GM19455 (cell line): Measurements from ENCODE around the gene SLAIN1.

Source experiments
- ATAC-seq: cut with Tn5 transposase; IDR thresholded peaks from one replicate; pipeline ENCODE4 v1.9.1; 2021; ENCODE audit not compliant: unreplicated experiment

Gene SLAIN1

GRCh38 chr13:77751513-77752456 is 54.3 kb downstream of the SLAIN1 start:
- peak; percentile 88 for ATAC-seq

- no peak for ATAC-seq
Observed at GRCh38 chr13:77752512-77753069, 55.1 kb downstream of the SLAIN1 start.

DNA sequence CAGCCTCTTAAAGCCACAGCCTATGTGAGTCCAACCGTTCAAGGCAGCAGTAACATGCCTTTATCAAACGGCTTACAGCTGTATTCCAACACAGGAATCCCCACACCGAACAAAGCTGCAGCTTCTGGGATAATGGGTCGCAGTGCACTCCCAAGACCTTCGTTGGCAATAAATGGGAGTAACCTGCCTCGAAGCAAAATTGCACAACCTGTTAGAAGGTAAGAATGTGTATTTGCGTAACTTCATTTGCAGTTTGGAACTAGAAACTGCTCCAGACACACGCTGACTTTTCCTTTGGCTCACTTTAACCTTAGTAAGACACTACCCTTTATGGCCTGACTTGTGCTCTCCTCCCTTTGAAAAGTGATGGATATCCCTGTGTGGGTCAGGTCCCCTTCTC is 63.4 kb downstream of the SLAIN1 start:
- no peak for ATAC-seq

- no peak for ATAC-seq
Observed at GRCh38 chr13:77767413-77767812, 69.9 kb downstream of the SLAIN1 start.

DNA sequence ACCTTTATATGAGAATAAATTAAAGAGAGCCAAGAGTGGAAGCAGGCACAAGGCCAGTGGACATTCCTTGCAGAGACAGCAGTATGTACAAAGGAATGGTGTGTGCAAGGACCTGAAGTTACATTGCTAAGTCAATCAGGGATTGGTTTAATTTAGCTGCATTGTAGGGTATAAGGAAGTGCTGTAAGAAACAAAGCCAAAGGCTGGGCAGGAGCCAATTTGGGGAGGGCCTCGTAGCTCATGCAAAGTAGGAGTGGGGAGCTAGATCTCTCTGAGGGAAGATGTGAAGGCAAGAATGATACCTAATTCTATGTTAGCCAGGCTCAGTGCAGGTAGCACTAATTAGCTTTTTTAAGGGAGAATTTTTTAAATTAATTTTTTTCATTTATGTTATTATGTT is 76.7 kb downstream of the SLAIN1 start:
- no peak for ATAC-seq

GRCh38 chr13:77776704-77777103 is 79.2 kb downstream of the SLAIN1 start:
- no peak for ATAC-seq

DNA sequence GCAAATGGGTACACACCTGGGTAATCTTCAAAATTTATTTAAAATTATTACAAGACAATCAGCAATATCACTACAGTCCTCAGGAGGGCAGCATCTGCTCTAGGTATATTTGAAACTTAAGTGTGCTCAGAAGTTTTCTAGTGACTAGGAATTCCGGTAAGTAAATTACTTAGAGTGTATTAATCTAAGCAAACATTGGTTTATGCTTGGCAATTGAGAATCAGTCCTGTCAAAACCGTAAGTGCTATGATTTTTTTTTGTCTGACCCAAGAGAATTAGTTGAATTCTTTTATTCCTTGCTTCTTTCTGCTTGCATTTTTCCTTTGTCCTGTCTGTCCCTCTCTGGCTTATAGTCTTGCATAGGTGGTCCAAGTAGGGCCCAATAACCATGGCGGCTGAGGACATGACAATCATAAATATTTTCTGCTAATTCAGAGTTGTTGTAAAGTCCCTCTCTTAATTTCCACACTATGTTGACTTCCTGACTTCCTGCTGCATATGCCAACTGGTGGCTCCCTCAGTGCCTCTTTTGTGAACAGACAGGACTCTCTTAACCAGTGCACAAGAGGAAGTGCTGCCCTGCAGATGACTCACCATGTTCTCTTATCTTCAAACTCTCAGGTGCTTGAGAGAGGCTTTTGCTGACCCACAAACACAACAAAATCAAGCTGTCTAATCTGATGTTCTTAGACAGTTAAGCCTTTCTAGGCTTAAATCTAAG is 82.2 kb downstream of the SLAIN1 start:
- peak; percentile 69 for ATAC-seq

DNA sequence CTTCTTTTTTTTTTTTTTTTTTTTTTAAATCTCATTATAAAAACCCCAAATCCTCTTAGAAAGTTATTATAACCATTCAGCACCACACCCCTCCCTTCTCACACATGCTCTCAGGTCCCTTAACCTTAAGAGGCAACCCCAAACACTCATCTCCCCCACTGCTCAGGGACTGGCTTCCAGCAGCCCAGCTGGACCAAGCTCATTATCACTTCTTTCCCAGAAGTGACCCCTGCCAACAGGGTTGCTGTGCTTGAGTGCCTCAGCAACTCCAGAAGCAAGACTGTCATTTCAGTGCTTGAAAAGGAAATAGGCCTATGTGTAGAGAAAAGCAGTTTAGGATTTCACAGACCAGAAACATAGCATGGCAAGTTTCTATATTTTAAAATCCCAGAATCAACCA is 84.3 kb downstream of the SLAIN1 start:
- no peak for ATAC-seq

DNA sequence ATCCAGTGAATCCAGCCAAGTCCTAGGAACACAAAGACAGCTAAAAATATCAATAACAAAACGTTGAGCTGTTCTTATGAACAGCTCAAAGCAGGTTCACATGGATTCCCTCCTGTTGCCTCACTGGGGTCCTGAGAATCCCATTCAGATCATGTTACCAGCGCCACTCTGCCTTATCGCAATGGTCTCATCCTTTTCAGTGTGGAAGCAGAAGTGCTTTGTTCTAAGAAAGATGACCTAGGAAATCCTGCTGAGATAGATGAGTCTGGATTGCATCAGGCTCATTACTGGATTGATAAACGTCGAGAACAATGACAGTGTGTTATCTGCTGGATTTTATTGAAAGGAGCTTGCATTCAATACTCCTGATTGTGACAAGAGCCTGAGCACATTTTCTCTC is 87.0 kb downstream of the SLAIN1 start:
- ATAC-seq, result no peak

DNA sequence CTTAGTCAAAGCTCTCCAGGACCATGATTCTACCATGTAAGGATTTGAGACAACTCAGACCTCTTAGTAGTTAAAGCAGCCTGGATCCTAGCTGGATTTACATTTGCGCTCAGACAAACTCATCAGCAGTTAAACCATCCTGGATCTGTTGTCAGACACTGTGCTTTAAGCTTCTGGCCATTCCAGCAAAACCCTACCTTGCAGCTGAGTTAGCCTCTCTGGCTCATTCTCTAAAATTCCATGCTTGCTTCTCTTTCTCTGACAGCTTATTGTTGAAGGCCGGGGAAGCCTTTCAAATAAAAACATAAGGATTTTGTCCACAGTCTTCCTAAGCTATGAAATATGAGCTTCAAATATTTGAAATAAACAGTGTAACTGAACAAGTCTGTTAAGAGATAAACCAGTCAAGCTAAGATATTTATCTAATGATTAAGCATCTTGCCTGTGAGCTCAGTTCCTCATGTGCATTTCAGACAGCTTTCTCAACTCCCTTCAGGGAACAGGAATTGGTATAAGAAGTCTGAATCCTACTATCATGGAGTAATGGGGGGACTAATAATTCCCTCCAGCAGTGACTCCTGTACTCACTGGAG is 89.3 kb downstream of the SLAIN1 start:
- no peak for ATAC-seq

DNA sequence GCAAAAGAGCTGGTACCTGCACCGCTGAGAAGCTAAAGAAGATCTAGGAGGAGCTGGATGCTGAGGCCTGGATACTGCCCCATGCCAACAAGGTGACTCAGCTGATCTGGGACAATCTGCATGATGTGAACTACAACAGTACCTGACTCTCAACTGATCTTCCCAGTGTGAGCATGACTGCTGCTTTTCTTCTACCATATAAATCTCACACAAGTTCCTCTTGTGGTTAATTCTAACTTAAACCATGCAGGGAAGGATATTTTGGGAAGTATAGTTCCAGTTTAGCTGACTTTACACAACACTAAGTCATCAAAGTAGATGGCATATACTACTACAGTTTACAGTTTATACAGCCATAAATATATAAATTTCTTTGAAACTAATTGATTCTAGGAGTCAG is 91.9 kb downstream of the SLAIN1 start:
- no peak for ATAC-seq

GRCh38 chr13:77800219-77800618 is 102.7 kb downstream of the SLAIN1 start:
- no peak for ATAC-seq

DNA sequence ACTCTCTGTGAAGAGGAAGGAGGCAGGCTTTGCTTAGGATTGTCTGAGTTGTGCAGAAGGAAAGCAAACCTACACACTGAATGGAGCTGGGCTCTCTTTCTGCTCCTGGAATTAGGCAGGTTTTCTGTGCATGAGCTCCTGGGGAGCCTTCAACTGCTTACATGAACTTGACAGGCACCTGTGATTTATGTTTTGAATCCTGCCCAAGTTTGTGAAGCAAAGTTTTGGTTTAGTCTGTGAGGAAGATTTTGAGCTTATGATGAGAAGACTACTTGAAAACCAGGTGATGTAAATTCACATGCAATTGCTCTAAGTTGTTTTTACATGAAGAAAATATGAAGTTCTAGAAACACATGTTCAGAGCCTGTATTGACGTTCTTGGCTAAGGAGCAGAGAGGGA is 109.0 kb downstream of the SLAIN1 start:
- ATAC-seq, result no peak

DNA sequence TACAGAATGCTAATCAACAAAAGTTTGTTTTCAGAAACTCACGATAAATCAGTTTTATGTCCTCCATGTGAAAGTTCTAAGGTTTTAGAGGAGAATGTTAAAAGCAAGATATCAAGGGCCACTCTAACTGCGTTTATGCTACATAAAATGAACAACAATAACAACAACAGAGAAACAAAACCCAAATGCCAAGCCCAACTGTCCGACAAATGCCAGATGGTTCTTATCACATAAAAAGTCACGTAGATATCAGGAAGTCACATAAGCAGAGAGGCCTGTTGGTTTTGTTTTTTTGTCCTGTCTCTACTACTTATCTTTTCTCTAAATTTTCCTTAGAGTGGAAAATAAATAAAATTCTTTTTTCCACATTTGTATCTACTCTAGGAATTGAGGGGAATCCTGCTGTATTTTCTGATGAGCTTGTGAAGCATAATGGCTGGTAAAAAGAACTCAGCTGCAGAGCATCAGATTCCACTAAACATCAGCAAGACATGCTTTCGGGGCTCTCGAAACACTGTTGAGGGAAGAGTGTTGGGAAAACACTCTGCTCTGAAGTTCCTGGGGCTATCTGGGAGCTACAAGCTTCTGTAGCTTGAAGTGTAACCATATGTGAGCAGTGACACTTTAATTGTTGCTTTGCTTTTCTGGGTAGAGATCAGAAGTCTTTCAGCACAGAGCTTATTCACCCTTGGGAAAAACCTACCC is 110.1 kb downstream of the SLAIN1 start:
- no peak for ATAC-seq

DNA sequence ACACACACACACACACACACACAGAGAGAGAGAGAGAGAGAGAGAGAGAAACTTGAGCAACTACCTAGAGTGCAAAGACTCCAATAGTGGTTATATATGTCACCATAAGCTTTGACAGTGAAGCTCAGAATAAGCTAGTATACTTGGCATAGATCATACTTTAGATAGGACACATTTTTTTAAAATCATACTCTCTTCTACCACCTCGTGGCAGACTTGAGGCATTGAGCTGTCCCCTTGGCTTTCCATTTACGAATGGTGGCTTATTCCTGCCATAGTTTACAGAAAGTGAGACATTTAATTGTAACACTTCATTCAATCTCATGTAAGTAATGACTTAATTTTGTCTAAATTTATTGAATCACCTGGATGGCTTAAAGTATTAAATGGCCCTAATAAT is 112.9 kb downstream of the SLAIN1 start:
- no peak for ATAC-seq

DNA sequence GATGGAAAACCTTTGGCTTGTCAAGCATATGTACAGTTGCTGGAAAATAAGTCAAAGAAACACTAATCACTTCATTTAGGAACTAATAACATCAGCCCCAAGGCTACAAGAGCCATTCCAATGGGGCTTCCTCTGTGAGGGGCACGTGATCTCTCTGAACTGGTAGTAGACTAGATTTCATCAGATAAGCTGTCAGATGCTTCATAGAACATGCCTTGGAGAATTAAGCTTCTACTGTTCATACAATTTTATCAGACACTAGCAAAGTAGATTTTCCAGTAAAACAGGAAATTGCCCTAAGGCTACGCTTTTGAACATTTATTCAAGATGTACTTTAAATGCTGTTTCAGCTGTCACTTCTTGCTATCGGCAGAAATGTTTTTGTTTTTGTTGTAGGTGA is 113.4 kb downstream of the SLAIN1 start:
- ATAC-seq, result no peak

- no peak for ATAC-seq
Observed at GRCh38 chr13:77811381-77811780, 113.9 kb downstream of the SLAIN1 start.

DNA sequence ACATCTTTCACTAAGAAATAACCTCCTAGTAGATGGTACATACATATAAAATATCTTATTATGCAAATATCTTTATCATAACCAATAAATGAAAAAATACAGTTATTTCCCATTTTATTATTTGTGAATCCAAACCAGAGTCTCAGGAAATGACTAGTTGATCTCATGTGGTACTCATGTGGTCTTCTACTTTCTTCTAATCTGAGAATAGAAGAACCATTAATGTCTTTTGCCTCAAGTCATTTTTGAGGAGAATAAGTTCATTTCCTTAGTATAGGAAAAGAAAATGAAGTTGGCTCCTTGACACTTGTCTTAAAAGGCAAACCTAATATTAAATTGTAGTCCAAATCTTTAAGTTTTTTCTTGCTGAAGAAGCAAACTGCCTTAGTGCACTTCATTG is 114.5 kb downstream of the SLAIN1 start:
- no peak for ATAC-seq
